ENCODE data around the gene TUBA4B. TPM values are rescaled to one million over a fixed set of nuclear protein-coding genes. Genes with fewer than 3 reads are reported as not detected.
"Not testable (repeated sequence)": the region's sequence is repeated elsewhere in the genome, so short reads cannot be mapped to it uniquely, and the experiment has no call there.

The TUBA4B gene
- total RNA-seq, 1 donor from 2014 or later: not detected

DNA sequence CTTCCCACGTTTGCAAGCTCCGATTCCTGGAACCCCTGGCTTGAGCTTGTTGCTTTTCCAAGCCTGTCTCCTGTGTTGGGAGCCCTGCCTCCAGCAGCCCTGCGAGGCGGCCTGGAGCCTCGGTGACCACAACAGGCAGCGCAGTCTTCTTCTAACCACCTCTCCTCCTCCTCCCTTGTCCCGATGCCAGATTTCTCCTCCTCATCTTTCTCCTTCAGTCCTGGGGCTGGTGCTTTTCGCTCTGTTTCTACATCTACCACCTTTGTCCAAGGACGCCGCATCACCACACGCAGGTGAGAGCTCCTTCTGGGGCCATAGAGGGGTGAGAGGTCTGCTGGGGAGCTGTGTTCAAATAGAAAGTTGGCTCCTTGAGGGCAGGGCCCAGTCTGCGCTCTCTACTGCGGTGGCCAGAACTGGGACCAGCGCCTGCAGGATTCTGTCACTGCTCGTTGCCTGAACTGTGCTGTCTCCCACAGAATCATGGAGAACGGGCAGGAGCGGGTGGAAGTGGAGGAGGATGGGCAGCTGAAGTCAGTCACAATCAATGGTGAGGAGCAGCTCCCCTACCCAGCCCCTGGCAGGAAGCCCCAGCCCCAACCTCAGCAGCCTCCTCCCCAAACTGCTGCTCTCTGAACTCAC lies 30.0 kb downstream of the TUBA4B start:
- intact Hi-C loops (cut with DNase I): no loop called here
- no peak overlapping the region for H3K4me3 ChIP-seq
- no peak overlapping the region for H3K27ac ChIP-seq
- no peaks in the 10 kb centered on the region for H3K9me3 ChIP-seq
- DNase-seq (peak; percentile 33), ATAC-seq (no peak)
- no peaks in the 10 kb centered on the region for H3K27me3 ChIP-seq
- no peak for TF ChIP-seq CTCF (IDR thresholded peaks at IDR 0.05)
- peaks cover 51% of the 10 kb centered on the region for H3K36me3 ChIP-seq
- peaks cover 17% of the 10 kb centered on the region for H3K4me1 ChIP-seq

DNA sequence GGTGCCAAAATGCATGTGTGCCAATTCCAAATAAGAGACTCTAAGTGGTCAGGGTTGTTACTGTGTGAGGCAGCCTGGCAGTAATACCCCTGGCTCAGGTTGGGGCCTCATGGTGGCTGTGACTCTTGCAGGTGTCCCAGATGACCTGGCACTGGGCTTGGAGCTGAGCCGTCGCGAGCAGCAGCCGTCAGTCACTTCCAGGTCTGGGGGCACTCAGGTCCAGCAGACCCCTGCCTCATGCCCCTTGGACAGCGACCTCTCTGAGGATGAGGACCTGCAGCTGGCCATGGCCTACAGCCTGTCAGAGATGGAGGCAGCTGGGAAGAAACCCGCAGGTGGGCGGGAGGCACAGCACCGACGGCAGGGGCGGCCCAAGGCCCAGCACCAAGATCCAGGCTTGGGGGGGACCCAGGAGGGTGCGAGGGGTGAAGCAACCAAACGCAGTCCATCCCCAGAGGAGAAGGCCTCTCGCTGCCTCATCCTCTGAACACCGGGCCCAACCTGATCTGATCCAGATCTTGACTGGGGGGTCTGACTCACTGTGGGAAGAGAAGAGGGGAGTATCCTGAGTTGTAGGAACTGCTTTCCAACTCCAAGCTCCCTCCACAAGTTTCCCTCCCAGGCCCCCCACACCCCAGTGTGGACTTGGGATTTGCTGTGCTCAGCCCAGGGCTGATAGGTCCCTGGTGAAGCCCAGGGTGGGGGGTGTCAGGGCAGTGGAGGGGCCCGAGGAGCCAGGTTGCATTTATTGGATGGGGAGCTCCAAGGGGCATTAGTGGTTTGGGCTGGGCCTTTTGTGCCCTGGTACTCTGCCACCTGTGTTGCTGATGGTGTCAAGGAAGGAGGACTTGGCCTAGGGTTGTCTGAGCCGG lies 31.7 kb downstream of the TUBA4B start:
- Histone ChIP-seq H3K36me3 (peaks cover 51% of the 10 kb centered on the region), H3K4me3 (no peak overlapping the region), H3K27me3 (no peaks in the 10 kb centered on the region), H3K4me1 (peaks cover 15% of the 10 kb centered on the region), H3K27ac (no peak overlapping the region), H3K9me3 (no peaks in the 10 kb centered on the region)
- ATAC-seq (no peak), DNase-seq (peak; percentile 58)
- intact Hi-C loops (cut with DNase I): no loop called here
- TF ChIP-seq CTCF (IDR thresholded peaks at IDR 0.05): no peak

DNA sequence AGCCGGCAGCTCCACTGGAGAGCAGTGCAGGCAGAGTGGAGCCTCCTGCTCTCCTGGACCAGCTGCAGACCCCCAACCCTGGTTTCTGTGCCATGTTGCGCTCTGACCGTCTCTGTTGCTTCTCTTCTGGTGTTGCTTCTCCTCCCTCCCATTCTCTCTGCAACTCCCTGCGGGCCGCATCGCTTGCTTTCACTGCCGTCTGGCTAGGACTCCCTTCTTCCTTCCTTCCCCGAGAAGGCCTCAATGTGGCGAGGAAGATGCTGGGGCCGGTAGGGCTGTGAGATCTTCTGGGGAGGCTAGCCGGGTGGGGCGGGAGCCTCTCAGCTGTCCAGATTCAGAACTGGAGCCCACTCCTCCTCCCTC lies 32.3 kb downstream of the TUBA4B start:
- no peak overlapping the region for H3K27ac ChIP-seq
- DNase-seq: peak; percentile 52
- H3K4me1 ChIP-seq: peaks cover 10% of the 10 kb centered on the region
- ATAC-seq: no peak
- H3K27me3 ChIP-seq: no peaks in the 10 kb centered on the region
- intact Hi-C loops (cut with DNase I): no loop called here
- no peak overlapping the region for H3K4me3 ChIP-seq
- no peak for TF ChIP-seq CTCF (IDR thresholded peaks at IDR 0.05)
- no peaks in the 10 kb centered on the region for H3K9me3 ChIP-seq
- H3K36me3 ChIP-seq: peaks cover 51% of the 10 kb centered on the region

GRCh38 chr2:219285894-219286425 lies 32.9 kb downstream of the TUBA4B start:
- ATAC-seq (no peak), DNase-seq (peak; percentile 40)
- intact Hi-C loops (cut with DNase I): no loop called here
- TF ChIP-seq CTCF (IDR thresholded peaks at IDR 0.05): no peak
- Histone ChIP-seq H3K4me1 (peaks cover 6% of the 10 kb centered on the region), H3K36me3 (peaks cover 44% of the 10 kb centered on the region), H3K27me3 (no peaks in the 10 kb centered on the region), H3K4me3 (no peak overlapping the region), H3K9me3 (no peaks in the 10 kb centered on the region), H3K27ac (no peak overlapping the region)

DNA sequence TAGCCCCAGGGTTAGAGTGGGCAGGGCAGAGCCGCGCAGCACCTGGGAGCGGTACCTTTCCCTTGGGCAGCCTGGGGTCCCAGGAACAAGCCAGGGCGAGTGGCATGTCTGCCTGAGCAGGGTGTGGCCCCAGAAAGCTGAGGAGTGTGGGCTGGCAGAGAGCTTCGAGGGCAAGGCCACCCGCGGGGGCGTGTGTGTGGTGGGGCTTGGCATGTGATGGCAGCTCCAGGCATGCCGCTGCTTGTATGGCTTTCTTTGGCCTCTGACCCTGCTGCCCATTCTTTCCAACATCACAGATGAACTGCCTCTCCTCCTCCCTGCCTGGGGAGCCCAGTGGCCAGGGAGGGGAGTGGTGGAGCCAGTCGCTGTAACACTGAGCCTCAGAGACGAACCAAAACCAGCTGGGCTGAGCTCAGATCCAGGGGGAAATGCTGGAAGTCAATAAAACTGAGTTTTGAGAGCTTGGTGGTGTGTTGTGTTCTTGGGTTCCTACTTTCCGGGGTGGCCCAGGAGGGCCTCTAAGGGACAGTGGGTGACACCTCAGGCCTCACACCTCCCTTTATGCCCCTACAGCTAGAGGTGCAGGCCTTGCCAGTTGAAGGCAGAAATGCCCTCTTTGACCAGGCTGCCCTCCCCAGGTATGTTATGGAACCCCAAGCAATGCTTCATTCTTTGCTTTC lies 33.5 kb downstream of the TUBA4B start:
- ATAC-seq: peak; percentile 15
- H3K36me3 ChIP-seq: peaks cover 38% of the 10 kb centered on the region

DNA sequence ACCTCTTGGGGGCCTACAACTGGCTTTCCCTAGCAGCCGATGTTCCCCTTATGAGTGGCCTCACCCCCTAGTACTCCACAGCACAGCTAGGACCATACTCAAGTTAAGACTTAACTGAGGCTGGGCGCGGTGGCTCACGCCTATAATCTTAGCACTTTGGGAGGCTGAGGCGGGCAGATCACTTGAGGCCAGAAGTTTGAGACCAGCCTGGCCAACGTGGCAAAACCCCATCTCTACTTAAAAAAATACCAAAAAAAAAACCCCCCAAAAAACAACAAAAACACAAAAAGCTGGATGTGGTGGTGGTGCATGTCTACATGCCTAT lies 34.0 kb downstream of the TUBA4B start:
- H3K9me3 ChIP-seq; H3K4me1 ChIP-seq; H3K4me3 ChIP-seq; intact Hi-C loops (cut with DNase I); H3K27ac ChIP-seq; ATAC-seq; H3K27me3 ChIP-seq: not testable (repeated sequence)
- peak; percentile 31 for DNase-seq
- peaks cover 33% of the 10 kb centered on the region for H3K36me3 ChIP-seq

More for the DNA sequence above, 33.5 kb downstream of the TUBA4B start:
- intact Hi-C loops (cut with DNase I): no loop called here
- peak; percentile 68 for DNase-seq
- H3K4me1 ChIP-seq: peaks cover 6% of the 10 kb centered on the region
- no peak for TF ChIP-seq CTCF (IDR thresholded peaks at IDR 0.05)
- H3K9me3 ChIP-seq: no peaks in the 10 kb centered on the region
- no peak overlapping the region for H3K4me3 ChIP-seq
- no peak overlapping the region for H3K27ac ChIP-seq
- no peaks in the 10 kb centered on the region for H3K27me3 ChIP-seq

All from upper lobe of right lung (tissue), 1 donor.